ENCODE measurements around the gene SLC47A1.

SLC47A1 gene

DNA sequence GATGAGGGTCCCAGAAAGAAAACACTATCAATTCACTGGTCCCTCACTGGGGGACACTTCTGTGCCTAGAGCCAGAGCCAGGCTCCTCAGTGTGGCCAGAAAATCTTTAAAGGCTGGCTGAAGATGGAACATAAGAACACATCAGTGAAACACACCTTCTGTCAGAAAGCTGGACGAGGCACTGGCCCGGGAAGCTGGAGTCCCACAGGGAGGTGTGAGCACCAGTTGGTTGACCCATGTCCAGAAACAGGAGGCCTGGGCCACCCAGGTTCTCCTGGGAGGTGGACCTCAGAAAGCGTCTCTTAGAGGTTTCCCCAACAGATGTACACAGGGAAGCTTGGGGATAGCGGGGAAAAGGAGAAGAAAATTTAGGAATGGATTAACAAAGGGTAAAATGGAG, 58.7 kb downstream of the SLC47A1 start:
- TF ChIP-seq ARNTL (CRISPR knock-in tag; IDR thresholded peaks at IDR 0.05; ENCODE audit: borderline replicate concordance, low read depth) = no peak
- TF ChIP-seq SNAI2 (CRISPR knock-in tag; IDR thresholded peaks at IDR 0.05) = no peak
- no peak for TF ChIP-seq RARB (CRISPR knock-in tag; IDR thresholded peaks at IDR 0.05)
- no peak for TF ChIP-seq TCF4 (CRISPR knock-in tag; IDR thresholded peaks at IDR 0.05; ENCODE audit: borderline replicate concordance)
- TF ChIP-seq BACH2 (CRISPR knock-in tag; IDR thresholded peaks at IDR 0.05; ENCODE audit: borderline replicate concordance) = no peak
- TF ChIP-seq CREB5 (CRISPR knock-in tag; IDR thresholded peaks at IDR 0.05; ENCODE audit: low read depth) = no peak
- ATAC-seq = no peak

DNA sequence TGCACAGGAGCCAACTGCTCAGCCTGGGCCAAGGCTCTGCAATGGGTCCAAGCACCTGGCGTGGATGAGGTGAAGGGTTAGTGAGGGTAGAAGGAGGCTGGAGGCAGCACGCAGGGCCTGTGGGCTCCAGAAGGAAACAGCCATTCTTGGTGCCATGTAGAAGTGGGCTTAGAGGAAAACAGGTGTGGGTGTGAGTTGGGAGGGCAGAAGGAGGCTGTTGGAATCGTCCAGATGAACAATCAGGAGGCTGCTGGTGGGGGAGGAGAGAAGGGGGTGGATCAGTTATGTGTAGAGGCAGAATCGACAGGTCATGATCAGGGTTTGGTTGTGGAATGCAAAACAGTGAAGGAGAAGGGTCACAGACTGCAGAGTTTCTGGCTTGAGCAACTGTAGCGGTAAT, 63.2 kb downstream of the SLC47A1 start:
- TF ChIP-seq PPARA (CRISPR knock-in tag; IDR thresholded peaks at IDR 0.05; ENCODE audit: borderline replicate concordance) = no peak
- no peak for TF ChIP-seq ESRRG (CRISPR knock-in tag; IDR thresholded peaks at IDR 0.05)
- no peak for TF ChIP-seq ISL1 (CRISPR knock-in tag; IDR thresholded peaks at IDR 0.05)
- TF ChIP-seq PATZ1 (CRISPR knock-in tag; IDR thresholded peaks at IDR 0.05; ENCODE audit: borderline replicate concordance) = no peak
- TF ChIP-seq ZFP30 (CRISPR knock-in tag; IDR thresholded peaks at IDR 0.05) = no peak
- TF ChIP-seq ARNTL (CRISPR knock-in tag; IDR thresholded peaks at IDR 0.05; ENCODE audit: borderline replicate concordance, low read depth) = no peak
- TF ChIP-seq CSDC2 (CRISPR knock-in tag; IDR thresholded peaks at IDR 0.05) = no peak
- no peak for TF ChIP-seq SNAI2 (CRISPR knock-in tag; IDR thresholded peaks at IDR 0.05)
- TF ChIP-seq, protein P1, sequence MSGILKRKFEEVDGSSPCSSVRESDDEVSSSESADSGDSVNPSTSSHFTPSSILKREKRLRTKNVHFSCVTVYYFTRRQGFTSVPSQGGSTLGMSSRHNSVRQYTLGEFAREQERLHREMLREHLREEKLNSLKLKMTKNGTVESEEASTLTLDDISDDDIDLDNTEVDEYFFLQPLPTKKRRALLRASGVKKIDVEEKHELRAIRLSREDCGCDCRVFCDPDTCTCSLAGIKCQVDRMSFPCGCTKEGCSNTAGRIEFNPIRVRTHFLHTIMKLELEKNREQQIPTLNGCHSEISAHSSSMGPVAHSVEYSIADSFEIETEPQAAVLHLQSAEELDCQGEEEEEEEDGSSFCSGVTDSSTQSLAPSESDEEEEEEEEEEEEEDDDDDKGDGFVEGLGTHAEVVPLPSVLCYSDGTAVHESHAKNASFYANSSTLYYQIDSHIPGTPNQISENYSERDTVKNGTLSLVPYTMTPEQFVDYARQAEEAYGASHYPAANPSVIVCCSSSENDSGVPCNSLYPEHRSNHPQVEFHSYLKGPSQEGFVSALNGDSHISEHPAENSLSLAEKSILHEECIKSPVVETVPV (CRISPR knock-in tag; IDR thresholded peaks at IDR 0.05) = no peak
- TF ChIP-seq, protein P2, sequence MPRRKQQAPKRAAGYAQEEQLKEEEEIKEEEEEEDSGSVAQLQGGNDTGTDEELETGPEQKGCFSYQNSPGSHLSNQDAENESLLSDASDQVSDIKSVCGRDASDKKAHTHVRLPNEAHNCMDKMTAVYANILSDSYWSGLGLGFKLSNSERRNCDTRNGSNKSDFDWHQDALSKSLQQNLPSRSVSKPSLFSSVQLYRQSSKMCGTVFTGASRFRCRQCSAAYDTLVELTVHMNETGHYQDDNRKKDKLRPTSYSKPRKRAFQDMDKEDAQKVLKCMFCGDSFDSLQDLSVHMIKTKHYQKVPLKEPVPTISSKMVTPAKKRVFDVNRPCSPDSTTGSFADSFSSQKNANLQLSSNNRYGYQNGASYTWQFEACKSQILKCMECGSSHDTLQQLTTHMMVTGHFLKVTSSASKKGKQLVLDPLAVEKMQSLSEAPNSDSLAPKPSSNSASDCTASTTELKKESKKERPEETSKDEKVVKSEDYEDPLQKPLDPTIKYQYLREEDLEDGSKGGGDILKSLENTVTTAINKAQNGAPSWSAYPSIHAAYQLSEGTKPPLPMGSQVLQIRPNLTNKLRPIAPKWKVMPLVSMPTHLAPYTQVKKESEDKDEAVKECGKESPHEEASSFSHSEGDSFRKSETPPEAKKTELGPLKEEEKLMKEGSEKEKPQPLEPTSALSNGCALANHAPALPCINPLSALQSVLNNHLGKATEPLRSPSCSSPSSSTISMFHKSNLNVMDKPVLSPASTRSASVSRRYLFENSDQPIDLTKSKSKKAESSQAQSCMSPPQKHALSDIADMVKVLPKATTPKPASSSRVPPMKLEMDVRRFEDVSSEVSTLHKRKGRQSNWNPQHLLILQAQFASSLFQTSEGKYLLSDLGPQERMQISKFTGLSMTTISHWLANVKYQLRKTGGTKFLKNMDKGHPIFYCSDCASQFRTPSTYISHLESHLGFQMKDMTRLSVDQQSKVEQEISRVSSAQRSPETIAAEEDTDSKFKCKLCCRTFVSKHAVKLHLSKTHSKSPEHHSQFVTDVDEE (CRISPR knock-in tag; IDR thresholded peaks at IDR 0.05) = no peak
- TF ChIP-seq TCF4 (CRISPR knock-in tag; IDR thresholded peaks at IDR 0.05; ENCODE audit: borderline replicate concordance) = no peak
- no peak for TF ChIP-seq GLIS3 (CRISPR knock-in tag; IDR thresholded peaks at IDR 0.05)
- TF ChIP-seq ZNF565 (CRISPR knock-in tag; conservative IDR thresholded peaks at IDR 0.05; ENCODE audit: low read depth) = no peak
- TF ChIP-seq OSR1 (CRISPR knock-in tag; IDR thresholded peaks at IDR 0.05) = no peak
- TF ChIP-seq, protein P3, sequence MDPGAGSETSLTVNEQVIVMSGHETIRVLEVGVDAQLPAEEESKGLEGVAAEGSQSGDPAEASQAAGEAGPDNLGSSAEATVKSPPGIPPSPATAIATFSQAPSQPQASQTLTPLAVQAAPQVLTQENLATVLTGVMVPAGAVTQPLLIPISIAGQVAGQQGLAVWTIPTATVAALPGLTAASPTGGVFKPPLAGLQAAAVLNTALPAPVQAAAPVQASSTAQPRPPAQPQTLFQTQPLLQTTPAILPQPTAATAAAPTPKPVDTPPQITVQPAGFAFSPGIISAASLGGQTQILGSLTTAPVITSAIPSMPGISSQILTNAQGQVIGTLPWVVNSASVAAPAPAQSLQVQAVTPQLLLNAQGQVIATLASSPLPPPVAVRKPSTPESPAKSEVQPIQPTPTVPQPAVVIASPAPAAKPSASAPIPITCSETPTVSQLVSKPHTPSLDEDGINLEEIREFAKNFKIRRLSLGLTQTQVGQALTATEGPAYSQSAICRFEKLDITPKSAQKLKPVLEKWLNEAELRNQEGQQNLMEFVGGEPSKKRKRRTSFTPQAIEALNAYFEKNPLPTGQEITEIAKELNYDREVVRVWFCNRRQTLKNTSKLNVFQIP (CRISPR knock-in tag; IDR thresholded peaks at IDR 0.05; ENCODE audit: borderline replicate concordance, low read depth) = no peak
- TF ChIP-seq BACH2 (CRISPR knock-in tag; IDR thresholded peaks at IDR 0.05; ENCODE audit: borderline replicate concordance) = no peak
- TF ChIP-seq CREB5 (CRISPR knock-in tag; IDR thresholded peaks at IDR 0.05; ENCODE audit: low read depth) = no peak
- ATAC-seq = no peak

GRCh38 chr17:19610311-19610710, 76.7 kb downstream of the SLC47A1 start:
- no peak for ATAC-seq
- no peak for TF ChIP-seq PPARA (CRISPR knock-in tag; IDR thresholded peaks at IDR 0.05; ENCODE audit: borderline replicate concordance)
- TF ChIP-seq, protein P2 (CRISPR knock-in tag; IDR thresholded peaks at IDR 0.05) = no peak
- TF ChIP-seq BACH2 (CRISPR knock-in tag; IDR thresholded peaks at IDR 0.05; ENCODE audit: borderline replicate concordance) = no peak
- TF ChIP-seq ZNF70 (CRISPR knock-in tag; IDR thresholded peaks at IDR 0.05) = no peak
- no peak for TF ChIP-seq ZNF565 (CRISPR knock-in tag; conservative IDR thresholded peaks at IDR 0.05; ENCODE audit: low read depth)

Measured in SK-N-SH treated with all-trans-retinoic acid at 6 μM for 48 hours (cell line).